Measurements from ENCODE around the gene TRAPPC4. TPM values are rescaled to one million over a fixed set of nuclear protein-coding genes. Genes with fewer than 3 reads are reported as not detected.
"Not testable (repeated sequence)": the region's sequence is repeated elsewhere in the genome, so short reads cannot be mapped to it uniquely, and the experiment has no call there.

The TRAPPC4 gene
- total RNA-seq, 3 donors from 2014 or later (not counting 1 experiment from before 2014, with no cell fraction given): 71.4 to 84.5 (median 77.5) TPM

DNA sequence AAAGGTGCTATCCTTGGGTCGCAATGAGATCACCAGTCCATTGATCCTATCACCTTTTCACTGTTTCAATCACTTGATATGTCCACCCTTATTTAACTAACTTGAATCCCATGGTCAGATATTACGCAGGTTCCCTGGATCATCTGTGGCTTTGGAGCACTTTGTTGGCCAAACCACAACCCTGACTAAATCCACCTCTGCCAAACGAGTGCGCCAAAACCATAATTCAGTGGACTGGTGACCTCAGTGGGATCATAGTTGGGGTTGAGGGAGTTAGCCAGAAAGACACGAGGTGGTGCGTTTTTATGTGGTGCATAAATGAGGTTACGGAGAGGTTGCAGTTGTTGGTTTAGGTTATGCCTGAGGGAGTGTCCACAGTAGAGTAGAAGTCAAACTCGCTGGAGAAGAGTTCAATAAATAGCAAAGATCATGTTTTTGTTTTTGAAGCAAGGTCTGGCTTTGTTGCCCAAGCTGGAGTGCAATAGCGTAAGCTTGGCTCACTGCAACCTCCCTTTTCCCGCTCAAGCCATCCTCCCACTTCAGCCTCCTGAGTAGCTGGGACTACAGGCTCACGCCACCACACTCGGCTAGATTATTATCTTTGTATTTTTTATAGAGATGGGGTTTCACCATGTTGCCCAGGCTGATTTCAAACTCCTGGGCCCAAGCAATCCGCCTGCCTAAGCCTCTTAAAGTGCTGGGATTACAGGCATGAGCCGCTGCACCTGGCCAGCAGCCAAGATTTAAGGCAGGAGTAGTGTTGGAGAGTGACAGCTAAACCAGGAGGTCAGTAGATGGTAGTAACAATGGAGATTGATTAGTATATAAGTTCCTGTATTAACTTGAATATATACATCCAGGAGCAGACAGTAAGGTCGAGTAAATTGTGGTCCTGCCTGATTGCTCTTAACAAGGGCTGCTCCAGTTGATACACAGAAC is 42.5 kb upstream of the TRAPPC4 start:
- intact Hi-C loops (cut with micrococcal nuclease): no loop called here
- H3K9me3 ChIP-seq (ENCODE audit: control insufficient read depth, insufficient read depth, low read length): no peaks in the 10 kb centered on the region
- peaks cover 0 to 6% of the 10 kb centered on the region in 2 donors for H3K4me1 Mint-ChIP-seq

DNA sequence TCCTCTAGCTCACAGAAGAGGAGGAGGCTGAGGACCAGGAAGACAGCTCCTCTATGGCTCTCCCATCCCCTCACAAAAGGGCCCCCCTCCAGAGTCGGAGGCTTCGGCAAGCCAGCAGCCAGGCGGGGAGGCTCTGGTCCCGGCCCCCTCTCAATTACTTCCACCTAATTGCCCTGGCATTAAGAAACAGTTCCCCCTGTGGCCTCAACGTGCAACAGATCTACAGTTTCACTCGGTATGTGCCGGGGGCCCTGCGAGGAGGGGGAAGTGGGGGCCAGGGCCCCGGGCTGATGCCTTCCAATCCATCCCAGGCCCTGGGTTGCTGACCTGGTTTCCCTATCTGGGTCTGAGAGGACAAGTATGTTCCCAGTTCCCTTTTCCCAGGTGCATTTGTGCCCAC is 39.1 kb upstream of the TRAPPC4 start:
- intact Hi-C loops (cut with micrococcal nuclease): no loop called here
- Mint-ChIP-seq H3K4me1 (peaks cover 0 to 6% of the 10 kb centered on the region in 2 donors), H3K27ac (no peak overlapping the region), H3K4me3 (no peak overlapping the region), H3K9me3 (no peaks in the 10 kb centered on the region), H3K36me3 (no peaks in the 10 kb centered on the region), H3K27me3 (ENCODE audit: low read depth in 2 of 2) (peaks cover 7 to 20% of the 10 kb centered on the region in 2 donors)
- no peak for ATAC-seq
- H3K36me3 ChIP-seq (ENCODE audit: control insufficient read depth, insufficient read depth, low read length): no peaks in the 10 kb centered on the region
- TF ChIP-seq, protein P1, sequence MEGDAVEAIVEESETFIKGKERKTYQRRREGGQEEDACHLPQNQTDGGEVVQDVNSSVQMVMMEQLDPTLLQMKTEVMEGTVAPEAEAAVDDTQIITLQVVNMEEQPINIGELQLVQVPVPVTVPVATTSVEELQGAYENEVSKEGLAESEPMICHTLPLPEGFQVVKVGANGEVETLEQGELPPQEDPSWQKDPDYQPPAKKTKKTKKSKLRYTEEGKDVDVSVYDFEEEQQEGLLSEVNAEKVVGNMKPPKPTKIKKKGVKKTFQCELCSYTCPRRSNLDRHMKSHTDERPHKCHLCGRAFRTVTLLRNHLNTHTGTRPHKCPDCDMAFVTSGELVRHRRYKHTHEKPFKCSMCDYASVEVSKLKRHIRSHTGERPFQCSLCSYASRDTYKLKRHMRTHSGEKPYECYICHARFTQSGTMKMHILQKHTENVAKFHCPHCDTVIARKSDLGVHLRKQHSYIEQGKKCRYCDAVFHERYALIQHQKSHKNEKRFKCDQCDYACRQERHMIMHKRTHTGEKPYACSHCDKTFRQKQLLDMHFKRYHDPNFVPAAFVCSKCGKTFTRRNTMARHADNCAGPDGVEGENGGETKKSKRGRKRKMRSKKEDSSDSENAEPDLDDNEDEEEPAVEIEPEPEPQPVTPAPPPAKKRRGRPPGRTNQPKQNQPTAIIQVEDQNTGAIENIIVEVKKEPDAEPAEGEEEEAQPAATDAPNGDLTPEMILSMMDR (IDR thresholded peaks at IDR 0.05): no peak
- no peaks in the 10 kb centered on the region for H3K9me3 ChIP-seq (ENCODE audit: control insufficient read depth, insufficient read depth, low read length)
- no peaks in the 10 kb centered on the region for H3K4me1 ChIP-seq (ENCODE audit: control insufficient read depth, insufficient read depth, low read length)
- H3K4me3 ChIP-seq (ENCODE audit: low read length): no peak overlapping the region
- no peak overlapping the region for H3K27ac ChIP-seq (ENCODE audit: low read length)
- WGBS (ENCODE audit: insufficient coverage): 26% methylated on average over 9 of the region's 9 CpGs
- DNase-seq: no peak
- no peaks in the 10 kb centered on the region for H3K27me3 ChIP-seq (ENCODE audit: control insufficient read depth, insufficient read depth, low read length)

More for the DNA sequence above, 42.5 kb upstream of the TRAPPC4 start:
- no peaks in the 10 kb centered on the region for H3K27me3 ChIP-seq (ENCODE audit: control insufficient read depth, insufficient read depth, low read length)
- H3K4me3 ChIP-seq (ENCODE audit: low read length): no peak overlapping the region
- Mint-ChIP-seq H3K36me3 (no peaks in the 10 kb centered on the region), H3K27me3 (ENCODE audit: low read depth in 2 of 2) (peaks cover 7 to 28% of the 10 kb centered on the region in 2 donors), H3K9me3 (no peaks in the 10 kb centered on the region), H3K4me3 (no peak overlapping the region), H3K27ac (no peak overlapping the region)
- no peaks in the 10 kb centered on the region for H3K4me1 ChIP-seq (ENCODE audit: control insufficient read depth, insufficient read depth, low read length)
- ATAC-seq (no peak), DNase-seq (no peak)
- no peak overlapping the region for H3K27ac ChIP-seq (ENCODE audit: low read length)
- WGBS (ENCODE audit: insufficient coverage): 86% methylated on average over 13 of the region's 15 CpGs
- no peaks in the 10 kb centered on the region for H3K36me3 ChIP-seq (ENCODE audit: control insufficient read depth, insufficient read depth, low read length)
- TF ChIP-seq, protein P1 (IDR thresholded peaks at IDR 0.05): no peak

DNA sequence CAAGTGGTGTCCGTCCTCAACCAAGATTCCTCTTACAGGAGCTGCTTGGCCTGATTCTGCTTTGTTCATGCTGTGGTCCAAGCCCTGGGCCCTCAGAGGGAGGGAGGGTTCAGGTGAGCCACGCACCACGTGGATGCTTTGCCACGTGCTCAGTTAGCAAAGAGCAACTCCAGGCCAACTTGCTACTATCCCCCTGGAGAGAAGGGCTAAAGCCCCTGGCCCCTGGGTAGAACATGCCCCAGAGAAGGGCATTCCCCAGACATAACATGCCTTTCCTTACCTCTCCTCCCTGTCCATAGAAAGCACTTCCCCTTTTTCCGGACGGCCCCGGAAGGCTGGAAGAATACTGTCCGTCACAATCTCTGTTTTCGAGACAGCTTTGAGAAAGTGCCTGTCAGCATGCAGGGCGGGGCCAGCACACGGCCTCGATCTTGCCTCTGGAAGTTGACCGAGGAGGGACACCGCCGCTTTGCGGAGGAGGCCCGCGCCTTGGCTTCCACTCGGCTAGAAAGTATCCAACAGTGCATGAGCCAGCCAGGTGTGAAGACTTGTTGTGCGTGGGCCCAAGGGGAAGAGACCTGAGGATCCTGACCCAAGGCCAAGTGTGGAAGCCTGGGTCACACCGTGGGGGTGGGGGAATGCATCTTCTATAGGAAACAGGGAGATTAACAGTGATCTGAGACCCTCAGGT is 38.2 kb upstream of the TRAPPC4 start:
- intact Hi-C loops (cut with micrococcal nuclease): no loop called here
- H3K4me1 Mint-ChIP-seq: no peaks in the 10 kb centered on the region
- no peaks in the 10 kb centered on the region for H3K36me3 Mint-ChIP-seq
- Histone ChIP-seq H3K27me3 (ENCODE audit: control insufficient read depth, insufficient read depth, low read length) (no peaks in the 10 kb centered on the region), H3K9me3 (ENCODE audit: control insufficient read depth, insufficient read depth, low read length) (no peaks in the 10 kb centered on the region), H3K4me1 (ENCODE audit: control insufficient read depth, insufficient read depth, low read length) (no peaks in the 10 kb centered on the region), H3K4me3 (ENCODE audit: low read length) (no peak overlapping the region), H3K27ac (ENCODE audit: low read length) (no peak overlapping the region), H3K36me3 (ENCODE audit: control insufficient read depth, insufficient read depth, low read length) (no peaks in the 10 kb centered on the region)
- peaks cover 0 to 14% of the 10 kb centered on the region in 2 donors for H3K27me3 Mint-ChIP-seq (ENCODE audit: low read depth in 2 of 2)
- no peaks in the 10 kb centered on the region for H3K9me3 Mint-ChIP-seq
- no peak overlapping the region for H3K4me3 Mint-ChIP-seq
- WGBS (ENCODE audit: insufficient coverage): 58% methylated on average over 21 of the region's 21 CpGs
- ATAC-seq (no peak), DNase-seq (no peak)
- TF ChIP-seq, protein P1 (IDR thresholded peaks at IDR 0.05): no peak
- no peak overlapping the region for H3K27ac Mint-ChIP-seq

DNA sequence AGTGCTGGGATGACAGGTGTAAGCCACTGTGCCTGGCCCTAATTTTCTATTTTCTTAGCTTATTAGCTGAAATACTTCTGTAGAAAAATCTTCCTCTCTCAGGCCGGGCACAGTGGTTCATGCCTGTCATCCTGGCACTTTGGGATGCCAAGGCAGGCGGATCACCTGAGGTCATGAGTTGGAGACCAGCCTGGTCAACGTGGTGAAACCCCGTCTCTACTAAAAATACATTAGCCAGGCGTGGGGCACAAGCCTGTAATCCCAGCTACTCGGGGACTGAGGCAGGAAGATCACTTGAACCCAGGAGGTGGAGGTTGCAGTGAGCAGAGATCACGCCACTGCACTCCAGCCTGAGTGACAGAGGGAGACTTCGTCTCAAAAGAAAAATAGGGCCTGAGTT is 34.2 kb upstream of the TRAPPC4 start:
- H3K36me3 Mint-ChIP-seq; H3K4me3 Mint-ChIP-seq; intact Hi-C loops (cut with micrococcal nuclease); H3K27ac Mint-ChIP-seq; H3K36me3 ChIP-seq (ENCODE audit: control insufficient read depth, insufficient read depth, low read length); ATAC-seq; H3K4me3 ChIP-seq (ENCODE audit: low read length); H3K4me1 ChIP-seq (ENCODE audit: control insufficient read depth, insufficient read depth, low read length); H3K9me3 Mint-ChIP-seq; H3K9me3 ChIP-seq (ENCODE audit: control insufficient read depth, insufficient read depth, low read length); H3K27ac ChIP-seq (ENCODE audit: low read length); H3K27me3 ChIP-seq (ENCODE audit: control insufficient read depth, insufficient read depth, low read length); H3K4me1 Mint-ChIP-seq; H3K27me3 Mint-ChIP-seq (ENCODE audit: low read depth in 2 of 2); DNase-seq: not testable (repeated sequence)
- 87% methylated on average over 8 of the region's 8 CpGs for WGBS (ENCODE audit: insufficient coverage)
